ENCODE measurements around the gene PTPRB.

PTPRB gene

GRCh38 chr12:70590549-70591226 is 46.5 kb downstream of the PTPRB start:
- no peak for DNase-seq

DNA sequence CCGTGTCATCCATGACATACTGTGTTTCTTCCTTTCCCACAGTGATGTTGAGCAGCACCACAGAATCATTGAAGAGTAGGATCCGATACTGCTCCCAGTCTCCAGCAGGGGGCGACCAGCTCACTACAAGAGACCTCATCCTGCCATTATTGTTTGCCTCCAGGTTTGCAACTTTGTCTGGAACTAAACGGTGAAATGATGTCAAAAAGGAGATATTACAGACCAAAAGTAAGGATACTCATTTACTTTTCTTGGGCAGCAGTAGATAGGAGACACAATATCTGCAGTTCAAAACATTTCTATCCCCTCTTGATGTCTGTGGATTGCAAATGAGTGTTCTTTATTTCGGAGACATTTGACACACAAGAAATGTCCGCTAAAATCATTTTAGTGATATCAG is 47.2 kb downstream of the PTPRB start:
- DNase-seq = peak; percentile 57 to 66

GRCh38 chr12:70584332-70584731 is 52.9 kb downstream of the PTPRB start:
- DNase-seq = no peak

- no peak for DNase-seq
These were observed 54.0 kb downstream of the PTPRB start for GRCh38 chr12:70583251-70583650.

- no peak for DNase-seq
These were observed 56.0 kb downstream of the PTPRB start for GRCh38 chr12:70581208-70581607.

- no peak for DNase-seq
These were observed 60.0 kb downstream of the PTPRB start for GRCh38 chr12:70577283-70577634.

DNA sequence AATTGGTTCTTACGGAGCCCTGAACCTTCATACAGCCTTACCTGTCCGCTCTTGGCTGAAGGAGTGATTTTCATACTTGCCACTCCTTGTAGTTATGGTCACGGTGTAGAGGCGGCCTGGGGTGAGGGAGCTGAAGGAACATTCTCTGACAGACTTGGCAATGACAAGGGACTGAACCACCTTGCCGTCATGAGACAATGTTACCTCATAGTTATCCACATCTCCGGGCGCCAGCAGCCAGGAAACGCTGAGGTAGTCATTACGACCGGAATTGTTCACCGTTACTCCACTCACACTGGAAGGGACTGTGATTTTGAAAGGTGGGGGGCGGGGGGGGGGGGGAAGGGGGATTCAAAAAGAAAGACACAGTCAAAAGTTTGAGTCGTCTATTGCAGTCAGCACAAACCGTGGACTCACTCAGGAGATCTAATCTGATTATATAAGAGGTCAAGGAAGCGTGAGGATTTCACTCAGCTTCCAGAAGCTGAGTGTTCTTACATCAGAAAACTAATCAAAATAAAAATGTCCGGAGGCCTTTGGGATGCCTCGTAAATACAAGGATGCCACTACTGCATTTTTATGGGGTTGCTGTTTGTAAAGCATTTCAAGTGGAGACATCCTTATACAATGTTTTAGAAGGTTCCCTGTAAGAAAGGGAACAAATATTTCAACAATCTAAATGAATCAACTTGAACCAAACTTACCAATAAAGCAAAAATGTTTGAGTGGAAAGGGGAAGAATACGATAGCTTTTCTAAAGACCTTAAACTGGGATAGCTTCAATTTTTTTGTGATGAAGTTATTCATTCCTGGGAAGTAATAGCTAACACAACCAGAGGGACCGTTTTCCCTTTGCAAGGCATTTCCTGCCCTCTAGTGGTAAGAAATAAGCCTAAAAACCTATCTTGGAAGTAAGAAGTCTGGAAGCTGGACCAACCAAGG is 60.6 kb downstream of the PTPRB start:
- peak in 1 of 2 donors; percentile 88 for DNase-seq

GRCh38 chr12:70571705-70572268 is 65.4 kb downstream of the PTPRB start:
- no peak for DNase-seq

DNA sequence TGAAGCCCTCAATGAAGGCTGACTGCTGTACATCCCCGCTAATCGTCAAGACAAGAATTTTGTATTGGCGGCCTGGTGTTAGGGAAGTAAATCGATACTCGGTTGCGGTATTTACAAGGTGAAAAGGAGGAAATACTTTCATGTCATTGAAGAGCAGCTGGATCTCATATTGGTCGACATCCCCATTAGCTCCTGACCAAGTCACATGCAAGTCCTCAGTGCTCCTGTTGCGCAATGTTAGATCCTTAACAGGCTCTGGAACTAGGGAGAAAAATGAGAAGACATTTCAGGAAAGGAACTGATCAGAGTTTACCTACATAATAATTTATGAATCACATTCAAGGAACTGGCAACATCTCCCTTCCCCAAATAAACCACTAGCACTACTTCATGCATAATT is 66.2 kb downstream of the PTPRB start:
- DNase-seq = no peak

GRCh38 chr12:70561550-70561949 is 75.7 kb downstream of the PTPRB start:
- no peak for DNase-seq

DNA sequence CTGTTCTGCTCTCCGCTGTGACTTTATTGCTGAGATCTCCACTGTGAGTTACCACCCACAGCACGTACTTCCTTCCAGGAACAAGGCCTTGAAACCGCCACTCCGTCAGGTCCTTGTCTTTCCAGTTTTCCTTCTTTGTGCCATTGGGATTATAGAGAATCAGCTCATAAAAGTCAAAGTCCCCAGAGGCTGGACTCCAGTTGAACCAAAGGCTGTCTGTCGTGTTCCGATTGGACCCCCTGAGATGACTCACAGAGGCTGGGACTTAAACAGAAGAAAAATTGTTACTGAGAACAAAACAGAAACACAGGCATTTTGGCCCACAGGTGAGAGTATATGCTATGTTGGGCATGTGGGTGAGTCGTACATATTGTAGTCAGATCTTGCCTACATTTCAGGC is 76.6 kb downstream of the PTPRB start:
- no peak for DNase-seq

- DNase-seq = no peak
These were observed 77.8 kb downstream of the PTPRB start for GRCh38 chr12:70559390-70559789.

DNA sequence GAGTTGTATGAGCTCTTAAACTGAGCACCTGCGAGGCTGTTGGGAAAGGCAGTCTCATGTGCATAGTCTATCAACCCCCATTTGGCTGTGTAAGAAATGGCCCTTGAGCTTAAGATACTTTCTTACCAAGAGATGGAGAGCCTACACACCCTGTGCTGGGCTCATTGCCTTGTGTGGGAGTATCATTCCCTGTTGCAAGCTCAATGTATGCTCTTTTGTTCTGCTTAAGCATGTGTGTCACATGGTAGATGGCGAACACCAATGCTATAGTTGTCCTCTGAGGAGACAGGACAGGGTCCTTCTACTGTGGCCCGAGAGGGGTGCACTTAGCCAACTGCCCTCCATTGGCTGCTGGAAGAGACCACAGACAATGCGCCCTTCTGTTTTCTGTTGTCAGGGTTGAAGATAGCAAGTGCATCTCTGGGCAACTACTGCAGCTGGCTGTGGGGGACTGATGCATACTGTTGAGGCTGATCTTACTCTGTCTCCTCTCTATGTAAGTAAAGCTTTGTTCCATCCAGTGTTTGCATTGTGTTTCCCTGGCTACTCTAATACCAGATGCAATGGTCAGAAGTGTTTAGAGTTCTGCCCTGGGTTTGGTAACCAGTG is 79.5 kb downstream of the PTPRB start:
- peak; percentile 89 to 99 for DNase-seq

DNA sequence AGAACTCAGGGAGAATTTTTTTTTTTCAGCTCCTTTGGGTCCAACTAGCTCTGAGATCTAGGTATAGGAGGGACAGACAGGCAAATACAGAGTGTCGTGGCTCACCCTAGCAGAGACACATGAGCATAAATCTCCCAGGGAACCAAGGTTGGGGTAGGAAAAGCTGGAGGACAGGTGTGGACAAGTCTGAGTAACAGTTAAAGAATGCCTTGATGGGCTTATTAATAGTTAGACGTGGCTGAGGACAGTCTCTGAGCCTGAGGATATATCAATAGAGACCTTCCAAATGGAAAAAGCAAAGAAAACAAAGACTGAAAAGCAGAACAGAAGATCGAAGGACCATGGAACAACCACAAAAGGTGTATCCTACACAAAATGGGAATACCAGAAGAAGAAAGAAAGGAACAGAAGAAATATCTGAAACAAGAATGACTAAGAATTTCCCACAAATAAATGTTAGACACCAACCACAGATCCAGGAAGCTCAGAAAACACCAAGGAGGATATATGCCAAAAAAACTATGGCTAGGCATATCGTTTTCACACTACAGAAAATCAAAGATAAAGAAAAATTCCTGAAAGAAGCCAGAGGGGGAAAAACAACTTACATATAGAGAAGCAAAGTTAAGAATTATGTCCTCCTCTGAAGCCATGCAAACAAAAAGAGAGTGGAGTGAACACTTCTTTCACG is 80.9 kb downstream of the PTPRB start:
- no peak for DNase-seq

- no peak for DNase-seq
These were observed 82.1 kb downstream of the PTPRB start for GRCh38 chr12:70555081-70555480.

DNA sequence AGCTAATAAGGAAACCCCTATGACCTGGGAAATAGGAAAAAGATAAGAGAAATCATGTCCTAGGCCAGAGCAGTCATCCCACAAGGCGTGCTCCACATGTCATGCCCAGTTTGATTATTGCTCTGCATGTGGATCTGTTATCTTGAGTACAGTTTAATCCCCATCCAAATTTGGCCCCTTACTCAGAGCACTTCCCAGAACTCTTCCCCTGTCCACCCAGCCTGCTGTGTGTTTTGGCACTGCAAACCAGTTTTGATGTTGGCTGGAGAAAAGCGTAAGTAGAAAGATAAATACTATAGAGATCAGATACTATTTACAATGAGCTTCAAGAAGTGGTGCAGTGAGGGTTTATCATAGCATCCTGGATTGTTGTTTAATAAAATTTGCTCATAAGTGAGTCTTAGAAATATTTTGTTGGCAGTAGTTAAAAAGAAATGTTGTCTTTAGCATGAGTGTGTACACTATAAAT is 83.8 kb downstream of the PTPRB start:
- no peak for DNase-seq

- DNase-seq = no peak
These were observed 85.5 kb downstream of the PTPRB start for GRCh38 chr12:70551731-70552130.

GRCh38 chr12:70550180-70550577 is 87.0 kb downstream of the PTPRB start:
- DNase-seq = no peak

DNA sequence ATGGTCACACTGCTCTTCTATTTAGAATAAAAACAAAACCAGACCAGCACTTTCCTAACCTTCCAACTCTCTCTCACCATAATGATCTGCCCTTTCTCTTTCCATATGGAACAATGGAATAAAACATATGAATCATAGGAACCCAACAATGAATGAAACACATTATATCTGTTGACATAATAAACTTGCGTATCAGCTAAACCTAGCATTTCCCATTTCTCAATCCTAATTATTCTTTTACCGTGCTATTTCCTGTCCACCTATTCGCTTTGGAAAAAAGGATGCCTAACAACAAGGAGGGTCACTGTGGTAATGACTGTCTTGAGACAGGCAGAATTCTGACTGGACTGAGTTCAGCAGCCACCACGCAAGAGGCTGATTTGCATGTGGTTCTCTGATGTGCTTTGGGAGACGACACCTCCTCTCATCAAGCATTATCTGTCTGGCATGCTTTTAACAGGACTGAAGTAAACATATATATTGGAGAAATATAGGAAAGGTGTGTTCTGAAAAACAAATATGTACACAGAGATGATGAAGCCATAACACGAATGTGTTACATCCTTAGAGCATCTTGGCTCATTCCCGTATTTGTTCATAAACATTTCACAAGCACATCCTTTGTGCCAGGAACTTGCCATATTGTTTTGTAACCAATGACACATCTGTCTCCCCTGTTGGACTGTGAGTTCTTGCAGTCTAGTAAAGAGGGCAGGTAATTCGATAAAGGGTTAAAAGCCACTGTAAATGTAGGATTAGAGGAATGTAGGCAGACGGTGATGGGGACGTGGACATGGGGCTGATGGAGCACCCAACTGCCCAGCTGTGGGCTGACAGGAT is 87.7 kb downstream of the PTPRB start:
- DNase-seq = no peak

- no peak for DNase-seq
These were observed 93.8 kb downstream of the PTPRB start for GRCh38 chr12:70543444-70543843.

DNA sequence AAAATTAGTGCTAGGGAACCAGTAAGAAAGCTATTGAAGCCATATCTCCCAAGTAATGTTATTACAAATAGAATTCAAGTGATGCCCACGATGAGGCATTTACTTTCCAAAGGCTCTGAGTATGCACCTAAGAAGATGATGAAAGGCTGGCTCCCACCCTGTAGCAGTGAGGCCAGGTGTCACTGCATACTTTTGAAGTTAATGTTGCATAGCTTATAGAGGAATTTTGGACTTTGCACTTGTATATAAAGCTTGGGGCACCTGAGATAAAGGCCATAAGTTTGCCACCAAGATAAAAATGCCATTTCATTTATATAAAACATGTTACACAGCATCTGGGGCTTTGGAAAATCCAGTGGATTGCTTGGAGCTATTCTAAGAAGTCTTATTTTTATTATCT is 96.2 kb downstream of the PTPRB start:
- DNase-seq = no peak

- DNase-seq = no peak
These were observed 100.6 kb downstream of the PTPRB start for GRCh38 chr12:70536650-70537049.
